SHP77 (cell line): Measurements from ENCODE around the gene FGF12.

Experiments used
- DNase-seq, 2 experiments: peaks; one replicate each; lab custom pipeline; 2025; lab: John Stamatoyannopoulos, UW

Gene FGF12

GRCh38 chr3:192684151-192684550 lies 43.2 kb downstream of the FGF12 start:
- DNase-seq: no peak

- no peak for DNase-seq
These were observed 51.2 kb downstream of the FGF12 start for GRCh38 chr3:192675958-192676649.

GRCh38 chr3:192655628-192656027 lies 71.7 kb downstream of the FGF12 start:
- DNase-seq: no peak

- no peak for DNase-seq
These were observed 72.3 kb downstream of the FGF12 start for GRCh38 chr3:192655040-192655439.

- no peak for DNase-seq
These were observed 73.5 kb downstream of the FGF12 start for GRCh38 chr3:192653862-192654261.

GRCh38 chr3:192652727-192653126 lies 74.6 kb downstream of the FGF12 start:
- DNase-seq: no peak

GRCh38 chr3:192651836-192652512 lies 75.4 kb downstream of the FGF12 start:
- DNase-seq: no peak

- no peak for DNase-seq
These were observed 81.9 kb downstream of the FGF12 start for GRCh38 chr3:192645437-192645836.

GRCh38 chr3:192642651-192643050 lies 84.7 kb downstream of the FGF12 start:
- DNase-seq: no peak

- no peak for DNase-seq
These were observed 85.4 kb downstream of the FGF12 start for GRCh38 chr3:192641919-192642318.

- no peak for DNase-seq
These were observed 87.4 kb downstream of the FGF12 start for GRCh38 chr3:192639987-192640386.

- DNase-seq: no peak
These were observed 89.5 kb downstream of the FGF12 start for GRCh38 chr3:192637803-192638202.

GRCh38 chr3:192636517-192637444 lies 90.6 kb downstream of the FGF12 start:
- DNase-seq: no peak

- no peak for DNase-seq
These were observed 97.9 kb downstream of the FGF12 start for GRCh38 chr3:192629429-192629828.

- no peak for DNase-seq
These were observed 105.4 kb downstream of the FGF12 start for GRCh38 chr3:192621909-192622308.

GRCh38 chr3:192620275-192620674 lies 107.1 kb downstream of the FGF12 start:
- no peak for DNase-seq

- no peak for DNase-seq
These were observed 115.9 kb downstream of the FGF12 start for GRCh38 chr3:192611411-192611810.

- no peak for DNase-seq
These were observed 118.4 kb downstream of the FGF12 start for GRCh38 chr3:192608726-192609600.

- no peak for DNase-seq
These were observed 119.5 kb downstream of the FGF12 start for GRCh38 chr3:192607798-192608197.

GRCh38 chr3:192597913-192598312 lies 129.4 kb downstream of the FGF12 start:
- no peak for DNase-seq

GRCh38 chr3:192597506-192597905 lies 129.8 kb downstream of the FGF12 start:
- no peak for DNase-seq

GRCh38 chr3:192578729-192579128 lies 148.6 kb downstream of the FGF12 start:
- no peak for DNase-seq
